ENCODE data around the gene CCDC81.
"Not testable (repeated sequence)": the region's sequence is repeated elsewhere in the genome, so short reads cannot be mapped to it uniquely, and the experiment has no call there.

CCDC81 gene

DNA sequence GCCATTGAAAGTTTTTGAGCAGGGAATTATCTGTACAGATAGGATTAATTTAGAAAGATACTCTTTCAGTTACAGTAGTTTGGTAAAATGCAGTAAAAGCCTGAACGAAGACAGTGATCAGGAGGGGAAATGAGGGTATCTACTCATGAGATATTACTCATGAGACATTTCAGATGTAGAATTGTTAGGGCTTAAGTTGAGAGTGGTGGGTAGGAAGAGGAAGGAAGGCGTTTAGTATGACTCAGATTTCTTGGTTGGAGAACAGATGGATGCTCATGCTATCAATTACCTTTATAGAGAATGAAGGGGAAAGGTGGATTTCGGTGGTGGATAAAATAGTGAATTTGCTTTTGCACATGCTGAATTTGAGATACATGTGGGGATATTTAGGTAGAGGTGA is 15.8 kb downstream of the CCDC81 start:
- DNase-seq: no peak

DNA sequence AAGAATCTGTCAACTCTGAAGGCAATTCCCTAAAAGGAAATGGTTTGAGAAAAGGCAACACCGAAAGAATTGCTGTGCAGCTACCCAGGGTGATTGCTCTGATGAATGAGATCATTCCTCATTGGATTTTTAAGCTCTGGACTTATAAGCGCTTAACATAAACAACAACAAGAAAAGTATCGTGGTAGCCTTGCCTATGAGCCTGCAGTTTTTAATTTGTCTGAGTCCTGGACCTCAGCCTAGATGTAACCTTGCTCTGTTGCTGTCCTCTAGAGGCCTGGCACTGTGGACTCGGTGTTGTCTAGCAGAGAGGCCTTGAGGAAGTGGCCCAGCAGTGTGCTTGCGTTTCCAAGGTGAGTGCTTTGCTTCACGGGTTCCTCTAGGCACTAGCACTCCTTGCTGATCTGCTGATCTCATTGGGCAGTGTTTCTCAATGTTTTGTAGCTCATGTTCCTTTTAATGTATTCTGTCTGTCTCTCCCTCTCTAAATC is 20.4 kb downstream of the CCDC81 start:
- DNase-seq: no peak

DNA sequence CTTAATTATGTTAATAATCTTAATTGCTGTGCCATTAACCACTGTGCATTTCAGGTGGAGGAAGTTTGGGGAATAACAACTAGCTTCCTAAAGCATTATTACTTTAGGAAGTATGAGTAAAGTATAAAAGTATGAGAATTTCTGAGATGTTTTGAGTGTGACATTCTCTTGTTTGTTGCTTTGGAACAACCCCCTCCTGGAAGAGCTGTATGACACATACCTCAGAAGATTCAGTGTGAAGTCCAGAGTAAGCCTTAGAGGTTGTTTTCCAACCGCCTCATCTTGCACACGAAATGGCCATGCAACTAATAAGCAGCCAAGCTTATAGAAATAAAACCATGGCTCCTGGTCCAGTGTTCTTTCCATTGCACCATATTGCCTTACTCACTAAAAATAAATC is 21.7 kb downstream of the CCDC81 start:
- no peak for DNase-seq

DNA sequence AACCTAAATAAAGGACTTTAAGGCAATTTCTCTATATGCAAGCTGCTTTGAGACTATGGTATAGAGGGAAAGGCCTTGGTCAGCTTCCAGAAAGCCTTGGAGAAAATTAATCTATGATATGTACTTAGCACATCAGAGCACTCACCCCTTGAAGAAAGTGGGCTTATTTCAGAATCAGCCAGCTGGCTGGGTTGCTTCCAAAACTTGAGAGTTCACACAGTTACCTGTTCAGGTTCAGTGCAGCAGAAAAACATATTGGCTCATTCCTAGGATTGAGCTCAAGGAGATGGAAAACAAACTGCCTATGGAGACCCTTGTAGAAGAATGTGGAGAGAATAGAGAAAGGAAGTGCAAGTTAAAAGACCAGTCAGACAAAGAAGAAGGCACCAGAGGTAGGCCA is 22.7 kb downstream of the CCDC81 start:
- no peak for DNase-seq

DNA sequence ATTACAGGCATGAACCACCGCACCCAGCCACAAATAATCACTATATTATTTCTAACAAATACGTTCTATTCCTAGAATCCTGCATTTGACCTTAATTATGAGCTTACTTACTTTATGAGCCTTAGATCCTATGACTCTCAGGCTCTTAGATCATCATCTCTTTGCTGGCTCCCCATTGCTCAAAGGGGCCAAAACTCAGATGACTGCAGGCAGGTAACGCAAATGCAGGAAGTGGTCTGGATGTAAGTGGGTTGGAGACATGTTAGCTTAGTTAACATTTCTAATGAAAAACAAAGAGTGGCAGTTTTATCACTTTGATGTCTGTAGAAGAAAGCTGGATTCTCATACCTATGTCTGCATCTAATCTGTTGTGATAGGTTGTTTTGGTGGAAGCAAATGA is 23.4 kb downstream of the CCDC81 start:
- no peak for DNase-seq

DNA sequence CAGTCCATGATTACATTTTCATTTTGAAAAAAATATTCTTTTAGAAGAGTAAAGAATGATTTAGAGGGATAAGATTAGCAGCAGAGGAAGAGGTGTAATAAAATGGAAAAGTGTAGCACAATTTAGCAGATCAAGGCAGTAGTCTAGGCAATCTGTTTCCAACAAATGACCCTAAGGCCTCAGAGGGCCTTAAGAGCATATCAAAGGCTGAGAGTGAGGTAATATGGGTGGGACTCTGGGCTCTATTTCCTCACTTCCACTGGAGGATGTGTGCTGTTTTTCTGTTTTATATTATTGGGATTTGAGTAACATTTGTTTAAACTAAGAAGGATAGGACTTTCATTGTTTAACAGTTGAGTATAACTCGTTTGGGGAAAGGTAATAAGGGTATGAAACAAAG is 28.8 kb downstream of the CCDC81 start:
- DNase-seq: no peak

DNA sequence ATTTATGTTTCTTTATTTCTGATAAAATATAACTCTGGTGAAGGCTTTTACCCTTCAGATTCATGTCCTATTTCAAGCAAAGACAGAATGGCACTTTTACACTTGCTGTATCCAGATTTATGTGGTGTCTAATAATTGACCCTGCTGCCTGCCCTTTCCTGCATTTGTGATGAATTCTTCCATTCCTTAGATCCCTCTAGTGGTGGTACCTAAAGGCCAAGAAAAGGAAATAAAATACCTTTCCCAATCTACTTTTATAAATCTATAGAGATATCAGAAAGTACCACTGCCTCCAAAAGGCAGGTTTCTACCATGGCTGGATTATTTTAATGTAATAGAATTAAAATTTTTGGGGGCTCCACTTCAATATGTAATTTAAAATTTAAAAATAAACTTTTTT is 34.2 kb downstream of the CCDC81 start:
- DNase-seq: no peak

DNA sequence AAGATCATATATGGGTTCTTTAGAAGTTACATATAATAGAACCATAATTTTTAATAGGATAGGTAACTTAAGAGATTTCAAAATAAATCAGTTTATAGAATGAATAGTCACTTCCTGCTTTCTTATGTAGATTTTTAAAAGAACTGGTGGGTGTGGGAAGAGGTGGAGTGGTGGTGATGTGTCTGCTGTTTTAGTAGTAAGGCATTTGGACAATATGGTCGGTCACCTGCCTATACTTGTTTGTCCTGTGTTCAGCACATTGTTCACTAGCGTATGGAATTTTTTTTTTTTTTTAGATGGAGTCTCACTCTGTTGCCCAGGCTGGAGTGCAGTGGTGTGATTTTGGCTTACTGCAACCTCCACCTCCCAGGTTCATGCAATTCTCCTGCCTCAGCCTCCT is 39.3 kb downstream of the CCDC81 start:
- no peak for DNase-seq

DNA sequence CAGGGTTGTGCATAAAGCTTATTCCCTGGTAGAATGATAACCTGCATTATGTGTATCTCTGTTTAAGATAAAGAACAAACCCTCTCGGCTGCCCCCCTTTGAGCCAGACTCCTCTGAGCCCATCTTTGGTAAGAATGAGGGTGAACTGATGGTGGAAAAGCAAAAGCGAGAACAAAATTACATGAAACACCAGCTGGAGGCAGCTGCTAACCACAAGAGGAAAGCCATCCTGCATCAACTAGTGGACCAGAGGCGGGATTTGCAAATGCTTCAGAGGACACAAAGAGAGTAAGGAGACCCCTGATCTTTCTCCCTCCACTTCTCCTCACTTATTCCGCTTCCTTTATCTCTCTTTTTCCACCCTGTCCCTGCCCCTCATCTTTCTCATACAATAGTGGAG is 40.3 kb downstream of the CCDC81 start:
- DNase-seq: no peak

DNA sequence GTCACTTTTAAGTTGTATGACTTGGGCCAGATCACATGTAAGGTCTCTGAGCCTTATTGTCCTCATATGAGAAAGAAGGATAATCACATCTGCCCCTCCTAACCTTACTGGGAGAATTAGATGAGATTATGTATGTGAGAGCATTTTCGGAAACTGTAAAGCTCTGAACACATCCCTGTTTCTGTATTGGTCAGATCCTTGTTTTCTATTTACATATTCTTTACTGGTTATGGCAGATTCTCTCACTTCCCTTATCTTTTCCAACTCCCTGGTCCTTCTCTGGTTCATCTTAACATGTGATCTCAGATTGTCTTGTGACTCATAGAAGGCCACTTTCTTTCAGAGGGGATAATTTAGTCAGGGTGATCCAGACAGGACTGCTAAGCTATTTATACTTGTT is 41.8 kb downstream of the CCDC81 start:
- no peak for DNase-seq

DNA sequence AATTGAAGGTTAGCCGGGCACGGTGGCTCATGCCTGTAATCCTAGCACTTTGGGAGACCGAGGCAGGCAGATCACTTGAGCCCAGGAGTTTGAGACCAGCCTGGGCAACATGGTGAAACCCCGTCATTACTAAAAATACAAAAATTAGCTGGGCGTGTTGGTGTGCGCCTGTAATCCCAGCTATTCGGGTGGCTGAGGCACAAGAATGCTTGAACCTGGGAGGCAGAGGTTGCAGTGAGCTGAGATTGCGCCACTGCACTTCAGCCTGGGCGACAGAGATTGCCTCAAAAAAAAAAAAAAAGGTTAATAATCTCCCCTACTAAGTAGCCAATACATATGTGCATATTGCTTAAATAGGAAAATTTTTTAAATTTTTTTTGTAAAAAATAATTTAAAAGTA is 42.3 kb downstream of the CCDC81 start:
- not testable (repeated sequence) for DNase-seq

DNA sequence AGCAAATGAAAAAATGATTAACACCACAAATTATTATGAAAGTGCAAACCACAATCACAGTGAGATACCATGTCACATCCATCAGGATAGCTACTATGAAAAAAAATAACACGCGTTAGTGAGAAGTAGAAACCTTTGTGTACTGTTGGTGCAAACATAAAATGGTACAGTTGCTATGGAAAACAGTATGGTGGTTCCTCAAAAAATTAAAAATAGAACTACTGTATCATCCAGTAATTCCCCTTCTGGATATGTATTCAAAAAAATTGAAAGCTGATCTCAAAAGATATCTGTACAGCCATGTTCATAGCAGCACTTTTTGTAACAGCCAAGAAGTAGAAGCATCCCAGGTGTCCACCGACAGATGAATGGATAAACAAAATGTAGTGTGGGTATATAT is 43.4 kb downstream of the CCDC81 start:
- DNase-seq: no peak

DNA sequence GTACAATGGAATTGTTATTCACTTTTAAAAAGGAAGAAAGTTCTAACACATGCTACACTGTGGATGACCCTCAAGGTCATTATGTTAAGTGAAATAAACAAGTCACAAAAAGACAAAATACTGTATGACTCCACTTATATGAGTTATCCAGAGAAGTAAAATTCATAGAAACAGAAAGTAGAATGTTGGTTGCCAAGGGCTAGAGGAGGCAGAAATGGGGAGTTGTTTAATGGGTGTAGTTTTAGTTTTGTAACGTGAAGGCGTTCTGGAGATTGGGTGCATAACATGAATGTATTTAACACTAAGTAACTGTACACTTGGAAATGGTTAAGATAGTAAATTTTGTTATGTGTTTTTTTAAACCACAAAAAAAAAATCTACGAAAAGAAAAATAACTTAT is 43.8 kb downstream of the CCDC81 start:
- DNase-seq: no peak

DNA sequence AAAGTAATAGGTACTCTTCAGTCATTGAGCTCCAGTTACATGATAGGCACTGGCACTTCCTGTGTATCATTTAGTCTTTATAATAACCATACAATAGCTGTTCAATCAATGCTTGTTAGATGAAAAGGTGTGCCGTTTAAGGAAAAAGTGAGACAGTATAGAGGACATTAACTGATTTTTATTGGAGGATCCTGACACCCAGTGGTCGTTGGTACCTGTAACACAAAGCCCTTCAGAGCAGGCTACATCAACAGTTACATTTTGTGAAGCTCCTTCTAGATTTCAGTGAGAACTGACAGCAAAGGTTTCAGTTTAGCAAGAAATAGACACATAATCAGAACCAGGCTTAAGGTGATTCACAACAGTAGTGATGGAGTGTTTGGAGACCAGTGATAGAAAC is 44.2 kb downstream of the CCDC81 start:
- no peak for DNase-seq

DNA sequence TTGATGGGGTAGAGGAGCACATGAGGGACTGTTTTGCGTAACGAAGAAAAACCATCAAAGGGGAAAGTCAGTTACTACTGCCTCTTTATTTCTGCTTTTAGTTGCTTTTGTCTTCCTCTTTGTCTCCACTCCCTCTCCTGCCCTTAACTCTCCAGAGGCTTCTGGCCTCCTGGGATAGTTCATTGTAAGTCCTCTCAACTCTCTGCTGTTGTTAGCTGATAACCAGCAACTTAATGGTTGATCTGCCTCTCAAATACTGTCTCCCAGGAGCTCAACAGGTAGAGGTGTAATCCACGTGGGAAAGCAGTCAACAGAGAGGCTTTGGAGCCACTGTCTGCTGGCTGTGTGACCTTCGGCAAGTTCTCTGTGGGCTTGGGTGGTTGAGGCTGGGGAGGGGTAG is 47.3 kb downstream of the CCDC81 start:
- no peak for DNase-seq

DNA sequence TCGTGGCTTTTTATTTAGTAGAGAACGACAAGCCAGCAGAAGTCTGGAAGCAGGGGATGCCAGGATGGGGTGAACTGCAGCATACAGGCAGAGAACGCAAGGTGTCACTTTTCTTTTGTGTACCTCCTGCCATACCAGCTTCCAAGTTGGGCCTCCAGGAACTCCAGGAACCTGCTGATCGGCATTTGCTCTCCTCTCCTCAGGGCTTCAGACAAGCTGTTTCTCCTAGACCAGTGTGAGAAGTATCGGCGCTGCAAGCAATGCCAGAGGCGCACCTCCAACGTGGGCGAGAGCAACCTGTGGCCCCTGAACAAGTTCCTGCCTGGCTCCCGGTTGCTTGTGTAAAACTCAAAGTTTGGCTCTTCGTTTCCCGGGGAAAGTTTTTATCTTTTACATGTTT is 47.7 kb downstream of the CCDC81 start:
- no peak for DNase-seq

DNA sequence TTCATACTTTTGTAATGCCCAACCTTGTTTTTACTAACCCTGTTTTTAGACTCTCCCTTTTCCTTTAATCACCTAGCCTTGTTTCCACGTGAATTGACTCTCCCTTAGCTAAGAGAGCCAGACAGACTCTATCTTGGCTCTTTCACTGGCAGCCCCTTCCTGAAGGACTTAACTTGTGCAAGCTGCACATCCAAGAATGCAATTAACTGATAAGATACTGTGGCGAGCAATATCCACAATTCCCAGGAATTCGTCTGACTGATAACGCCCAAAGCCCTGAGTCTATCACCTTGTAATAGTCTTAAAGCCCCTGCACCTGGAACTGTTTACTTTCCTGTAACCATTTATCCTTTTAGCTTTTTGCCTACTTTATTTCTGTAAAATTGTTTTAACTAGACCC is 48.8 kb downstream of the CCDC81 start:
- DNase-seq: not testable (repeated sequence)

DNA sequence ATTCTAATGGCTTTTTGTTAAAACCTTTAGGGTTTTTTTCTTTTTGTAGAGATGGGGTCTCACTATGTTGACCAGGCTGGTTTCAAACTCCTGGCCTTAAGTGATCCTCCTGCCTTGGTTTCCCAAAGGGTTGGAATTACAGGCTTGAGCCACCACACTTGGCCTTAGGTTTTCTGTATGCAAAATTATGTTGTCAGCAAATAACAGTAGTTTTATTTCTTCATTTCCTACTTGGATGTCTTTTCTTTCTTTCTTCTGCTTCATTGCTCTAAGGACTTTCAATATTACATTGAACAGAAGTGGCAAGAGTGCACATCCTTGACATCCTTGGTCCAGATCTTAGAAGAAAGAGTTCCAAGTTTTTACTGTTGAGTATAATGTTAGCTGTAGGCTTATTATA is 52.8 kb downstream of the CCDC81 start:
- DNase-seq: no peak

DNA sequence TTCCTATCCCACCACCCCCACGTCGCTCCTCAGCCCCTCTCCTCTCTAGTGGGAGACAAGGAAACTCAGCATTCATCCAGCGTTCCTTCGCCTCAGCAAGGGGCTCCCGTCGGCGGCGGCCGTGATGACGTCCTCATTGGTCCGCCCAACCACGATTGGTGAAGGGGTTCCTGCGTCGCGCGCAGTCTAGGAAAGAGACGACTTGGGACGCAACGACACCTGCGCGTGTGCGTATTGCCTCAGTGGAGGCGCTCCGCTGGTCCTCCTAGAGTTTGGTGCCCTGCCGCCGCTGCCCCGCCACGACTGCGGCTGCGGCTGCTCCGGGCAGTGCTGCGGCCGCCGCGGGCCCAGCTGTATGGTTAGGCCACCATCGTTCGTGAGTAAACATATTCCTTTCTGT is 56.6 kb downstream of the CCDC81 start:
- DNase-seq: no peak

DNA sequence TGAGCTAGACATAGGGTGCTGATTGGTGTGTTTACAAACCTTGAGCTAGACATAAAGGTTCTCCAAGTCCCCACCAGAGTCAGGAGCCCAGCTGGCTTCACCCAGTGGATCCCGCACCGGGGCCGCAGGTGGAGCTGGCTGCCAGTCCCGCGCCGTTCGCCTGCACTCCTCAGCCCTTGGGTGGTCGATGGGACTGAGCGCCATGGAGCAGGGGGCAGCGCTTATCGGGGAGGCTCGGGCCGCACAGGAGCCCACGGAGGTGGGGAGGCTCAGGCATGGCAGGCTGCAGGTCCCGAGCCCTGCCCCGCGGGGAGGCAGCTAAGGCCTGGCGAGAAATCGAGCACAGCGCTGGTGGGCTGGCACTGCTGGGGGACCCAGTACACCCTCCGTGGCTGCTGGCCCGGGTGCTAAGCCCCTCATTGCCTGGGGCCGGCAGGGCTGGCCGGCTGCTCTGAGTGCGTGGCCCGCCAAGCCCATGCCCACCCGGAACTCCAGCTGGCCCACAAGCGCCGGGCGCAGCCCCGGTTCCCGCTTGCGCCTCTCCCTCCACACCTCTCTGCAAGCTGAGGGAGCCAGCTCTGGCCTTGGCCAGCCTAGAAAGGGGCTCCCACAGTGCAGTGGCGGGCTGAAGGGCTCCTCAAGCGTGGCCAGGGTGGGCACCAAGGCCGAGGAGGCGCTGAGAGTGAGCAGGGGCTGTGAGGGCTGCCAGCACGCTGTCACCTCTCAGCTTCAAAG is 58.8 kb downstream of the CCDC81 start:
- not testable (repeated sequence) for DNase-seq

DNA sequence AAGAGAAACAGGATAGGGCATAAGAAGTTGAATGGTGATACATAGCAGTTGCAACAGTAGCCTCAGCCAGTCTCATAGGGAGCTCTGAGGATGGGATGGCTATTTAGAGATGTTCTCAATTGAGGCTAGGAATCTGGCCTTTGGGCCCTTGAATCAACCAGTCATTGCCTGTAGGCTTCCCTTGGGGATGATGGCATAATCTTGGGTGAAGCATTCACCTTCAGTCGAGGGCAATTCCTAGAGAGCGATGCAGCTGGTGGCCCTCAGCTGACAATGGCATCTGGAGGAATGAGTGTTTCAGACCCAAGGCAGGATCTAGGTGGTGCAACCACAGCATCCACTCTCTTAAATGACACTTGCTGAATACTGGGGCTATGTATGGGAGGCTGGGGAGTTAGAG is 61.0 kb downstream of the CCDC81 start:
- no peak for DNase-seq

DNA sequence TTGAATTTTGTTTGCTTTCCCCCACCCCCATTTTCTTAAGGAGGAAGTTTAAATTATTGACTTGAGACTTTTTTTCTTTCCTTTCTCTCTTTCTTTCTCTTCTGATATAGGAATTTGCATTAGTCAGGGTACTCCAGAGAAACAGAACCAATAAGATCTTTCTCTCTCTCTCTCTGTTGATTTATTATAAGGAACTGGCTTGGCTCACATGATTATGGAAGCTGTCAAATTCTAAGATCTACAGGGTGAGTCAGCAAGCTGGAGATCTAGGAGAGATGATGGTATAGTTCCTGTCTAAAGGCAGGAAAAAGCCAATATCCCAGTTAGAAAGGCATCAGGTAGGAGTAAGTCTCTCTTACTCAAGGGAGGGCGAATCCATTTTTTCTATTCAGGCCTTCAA is 64.0 kb downstream of the CCDC81 start:
- DNase-seq: no peak

DNA sequence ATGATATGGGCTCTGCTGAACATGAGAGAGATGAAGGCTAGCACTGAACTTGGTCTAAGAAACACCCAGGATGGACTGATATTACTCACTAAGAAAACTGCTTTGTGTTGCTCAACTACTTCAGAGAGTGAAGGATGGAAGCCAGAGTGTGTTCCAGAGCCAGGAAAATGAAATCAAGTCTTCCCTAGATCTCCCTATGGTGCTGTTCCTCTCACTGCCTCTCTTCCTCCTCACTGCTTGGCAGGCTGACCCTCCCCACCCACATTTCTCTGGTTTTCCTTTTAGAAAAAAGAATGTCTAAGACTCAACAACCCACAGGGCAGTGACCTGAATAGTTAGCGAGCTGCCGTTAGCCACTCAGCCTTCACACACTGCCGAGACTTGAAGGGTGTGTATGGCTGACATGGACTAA is 65.6 kb downstream of the CCDC81 start:
- DNase-seq: no peak

DNA sequence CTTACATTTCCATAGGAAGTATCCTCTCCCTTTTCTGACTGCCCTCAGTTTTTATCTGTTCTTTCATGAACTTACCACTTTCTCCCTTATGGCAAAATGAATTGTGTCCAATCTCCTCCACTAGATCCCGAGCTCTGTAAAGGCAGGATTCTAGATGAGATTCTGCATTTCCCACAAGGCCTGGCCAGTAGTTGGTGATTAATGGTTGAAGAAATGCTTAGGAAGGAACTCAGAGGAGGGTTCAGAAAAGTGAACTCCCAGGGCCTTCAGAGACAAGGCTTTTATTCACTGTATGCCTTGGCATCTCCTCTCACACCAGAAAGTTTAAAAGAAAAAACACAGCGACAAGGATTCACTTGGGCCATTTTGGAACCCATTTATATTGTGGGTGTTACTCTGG is 66.2 kb downstream of the CCDC81 start:
- DNase-seq: no peak

DNA sequence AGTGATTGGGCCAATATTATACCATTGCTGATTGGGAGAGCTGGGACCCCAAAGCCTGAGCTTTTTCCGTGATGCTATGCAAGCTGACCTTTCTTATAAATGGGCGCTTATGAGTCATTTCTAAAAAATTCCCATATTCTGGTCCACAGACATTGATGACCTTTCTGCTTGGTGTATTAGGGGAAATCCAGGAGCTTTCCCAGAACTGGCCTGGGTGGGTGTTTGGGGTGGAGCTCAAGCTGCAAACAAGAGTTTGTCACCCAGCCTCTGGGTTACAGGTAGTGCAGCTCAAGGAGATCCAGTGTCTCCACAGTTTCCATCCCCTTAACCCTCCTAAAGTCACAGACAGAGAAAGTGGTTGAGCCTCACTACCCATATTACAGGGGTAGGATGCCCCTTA is 67.7 kb downstream of the CCDC81 start:
- no peak for DNase-seq
